HG02938 (cell line): ENCODE data around the gene EPB41.
"Not testable (repeated sequence)": the region's sequence is repeated elsewhere in the genome, so short reads cannot be mapped to it uniquely, and the experiment has no call there.

Experiments
- ATAC-seq: cut with Tn5 transposase; IDR thresholded peaks from one replicate; pipeline ENCODE4 v1.9.1; 2021; ENCODE audit warnings: mild to moderate bottlenecking, moderate library complexity; ENCODE audit not compliant: unreplicated experiment

Gene EPB41

GRCh38 chr1:29124366-29125236 lies 210.2 kb downstream of the EPB41 start:
- ATAC-seq: no peak

GRCh38 chr1:29125237-29125641 lies 210.9 kb downstream of the EPB41 start:
- ATAC-seq: no peak

- ATAC-seq: no peak
Observed at GRCh38 chr1:29125788-29126187, 211.4 kb downstream of the EPB41 start.

GRCh38 chr1:29126198-29126597 lies 211.8 kb downstream of the EPB41 start:
- ATAC-seq: no peak

- ATAC-seq: no peak
Observed at GRCh38 chr1:29128739-29129138, 214.4 kb downstream of the EPB41 start.

- ATAC-seq: no peak
Observed at GRCh38 chr1:29129916-29130315, 215.5 kb downstream of the EPB41 start.

- ATAC-seq: not testable (repeated sequence)
Observed at GRCh38 chr1:29131056-29131455, 216.7 kb downstream of the EPB41 start.

GRCh38 chr1:29133861-29134694 lies 219.7 kb downstream of the EPB41 start:
- ATAC-seq: no peak

GRCh38 chr1:29134695-29135028 lies 220.3 kb downstream of the EPB41 start:
- no peak for ATAC-seq

- no peak for ATAC-seq
Observed at GRCh38 chr1:29136391-29136915, 222.1 kb downstream of the EPB41 start.

GRCh38 chr1:29142714-29143113 lies 228.3 kb downstream of the EPB41 start:
- no peak for ATAC-seq

GRCh38 chr1:29144178-29144577 lies 229.8 kb downstream of the EPB41 start:
- no peak for ATAC-seq

GRCh38 chr1:29145739-29146437 lies 231.5 kb downstream of the EPB41 start:
- no peak for ATAC-seq

GRCh38 chr1:29148656-29149491 lies 234.5 kb downstream of the EPB41 start:
- no peak for ATAC-seq

GRCh38 chr1:29150346-29150745 lies 236.0 kb downstream of the EPB41 start:
- ATAC-seq: not testable (repeated sequence)

- no peak for ATAC-seq
Observed at GRCh38 chr1:29152046-29152805, 237.9 kb downstream of the EPB41 start.

- no peak for ATAC-seq
Observed at GRCh38 chr1:29156543-29157268, 242.3 kb downstream of the EPB41 start.

- ATAC-seq: no peak
Observed at GRCh38 chr1:29157269-29157601, 242.9 kb downstream of the EPB41 start.

- no peak for ATAC-seq
Observed at GRCh38 chr1:29159773-29160172, 245.4 kb downstream of the EPB41 start.
